Measurements from ENCODE around the gene PGM1.

The PGM1 gene

GRCh38 chr1:63601463-63601862 is 8.3 kb downstream of the PGM1 start:
- DNase-seq: no peak

DNA sequence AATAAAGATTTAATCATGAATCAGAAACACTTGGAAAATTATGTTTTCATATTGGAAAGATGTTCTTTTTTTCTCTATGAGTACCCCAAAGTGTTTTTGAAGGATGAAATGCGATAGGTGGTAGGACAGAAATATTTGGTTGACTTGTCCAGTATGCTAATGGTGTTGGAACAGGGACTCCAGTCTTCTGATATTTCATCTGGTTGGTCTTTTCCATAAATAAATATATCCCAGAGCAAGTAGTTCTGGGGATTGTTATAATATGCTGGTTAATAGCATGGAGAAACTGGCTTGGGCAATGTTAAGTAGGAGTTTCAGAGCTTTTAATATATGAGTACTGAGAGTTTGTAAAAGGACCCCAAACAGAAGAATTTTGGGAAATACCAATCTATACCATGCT is 8.7 kb downstream of the PGM1 start:
- no peak for DNase-seq

DNA sequence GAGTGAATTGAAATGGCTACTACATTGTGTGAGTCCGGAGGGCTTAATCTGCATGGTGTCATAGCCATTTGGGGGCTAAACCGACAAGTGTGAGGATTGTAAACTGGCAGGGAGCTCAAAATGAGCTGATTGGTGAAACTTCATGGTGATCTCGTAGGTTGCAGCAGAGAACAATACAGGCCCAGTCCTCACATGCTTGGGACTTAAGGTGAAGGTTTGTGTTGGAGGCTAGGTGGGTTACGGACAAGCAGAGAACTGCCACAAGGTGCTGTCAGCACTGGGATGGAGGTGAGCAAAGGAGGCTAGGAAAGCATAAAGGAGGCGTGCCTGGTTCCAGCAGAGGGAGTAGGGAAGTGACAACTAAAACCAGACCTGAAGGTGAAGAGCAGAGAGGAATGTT is 9.4 kb downstream of the PGM1 start:
- DNase-seq: no peak

- no peak for DNase-seq
Measured at GRCh38 chr1:63603810-63604209, 10.6 kb downstream of the PGM1 start.

GRCh38 chr1:63607322-63607721 is 14.1 kb downstream of the PGM1 start:
- no peak for DNase-seq

- DNase-seq: no peak
Measured at GRCh38 chr1:63611231-63611630, 18.0 kb downstream of the PGM1 start.

DNA sequence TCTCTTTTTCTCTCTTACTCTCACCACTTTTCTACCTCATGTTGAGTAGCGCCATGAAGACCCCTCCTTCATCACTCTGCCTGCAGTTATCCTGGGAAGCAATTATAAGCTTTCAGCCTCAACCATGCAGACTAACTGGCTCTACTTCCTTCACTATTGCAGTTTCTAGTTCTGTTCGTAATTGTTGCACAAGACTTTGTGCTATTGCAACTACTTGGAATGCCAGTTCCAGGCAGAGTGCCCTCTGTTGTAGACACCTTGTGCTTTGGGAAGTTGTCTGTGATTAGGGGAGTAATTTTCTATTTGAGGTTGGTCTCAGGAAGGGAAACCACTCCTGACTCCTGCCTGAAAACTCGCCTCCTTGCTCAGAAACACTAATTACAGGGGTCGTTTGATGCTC is 19.4 kb downstream of the PGM1 start:
- DNase-seq: no peak

DNA sequence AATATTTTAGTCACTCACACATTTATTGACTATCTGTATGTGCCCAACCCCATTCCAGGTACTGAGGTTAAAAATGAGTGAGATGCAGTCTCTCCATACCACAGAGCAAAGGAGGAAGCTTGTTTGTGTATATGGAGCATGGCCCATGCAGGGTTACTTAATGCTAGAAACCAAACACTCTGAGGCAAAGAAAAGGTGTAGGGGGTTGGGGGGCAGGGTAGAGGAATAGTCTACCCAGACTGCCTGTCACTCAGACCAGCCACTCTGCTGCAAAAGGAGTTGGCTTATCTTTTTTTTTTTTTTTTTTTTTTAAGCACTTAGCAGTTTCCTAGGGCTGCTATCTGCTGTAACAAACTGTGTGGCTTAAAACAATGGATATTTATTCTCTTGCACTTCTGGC is 19.8 kb downstream of the PGM1 start:
- no peak for DNase-seq

DNA sequence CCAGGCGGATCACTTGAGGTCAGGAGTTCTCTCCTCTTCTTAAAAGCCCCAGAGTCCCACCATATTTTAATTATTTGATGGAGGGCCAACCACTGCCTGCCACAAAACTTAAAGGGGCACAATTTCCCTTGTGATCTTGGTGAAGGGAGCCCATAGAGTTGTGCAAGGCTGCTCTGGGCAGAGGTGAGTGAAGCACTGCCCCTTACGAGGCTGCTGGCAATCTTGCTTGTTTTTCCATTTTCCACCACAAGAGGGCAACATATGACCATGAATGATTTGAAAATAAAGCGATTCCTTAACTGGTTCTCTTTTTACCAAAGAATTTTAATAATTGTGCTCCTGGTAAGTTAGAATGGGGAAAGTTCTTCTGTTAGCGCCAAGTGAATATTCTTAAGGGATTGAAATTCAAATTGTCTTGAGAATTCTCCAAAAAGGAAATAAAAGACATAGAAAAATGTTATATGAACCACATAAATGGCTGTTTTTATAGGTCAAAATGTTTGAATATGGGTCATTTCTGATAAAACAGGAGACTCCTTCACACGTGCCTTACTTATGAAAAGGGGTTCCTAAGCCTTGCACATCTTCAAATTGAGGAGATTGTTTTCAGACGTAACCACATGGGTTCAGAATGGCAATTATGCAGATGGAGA is 22.7 kb downstream of the PGM1 start:
- DNase-seq: peak; percentile 89

DNA sequence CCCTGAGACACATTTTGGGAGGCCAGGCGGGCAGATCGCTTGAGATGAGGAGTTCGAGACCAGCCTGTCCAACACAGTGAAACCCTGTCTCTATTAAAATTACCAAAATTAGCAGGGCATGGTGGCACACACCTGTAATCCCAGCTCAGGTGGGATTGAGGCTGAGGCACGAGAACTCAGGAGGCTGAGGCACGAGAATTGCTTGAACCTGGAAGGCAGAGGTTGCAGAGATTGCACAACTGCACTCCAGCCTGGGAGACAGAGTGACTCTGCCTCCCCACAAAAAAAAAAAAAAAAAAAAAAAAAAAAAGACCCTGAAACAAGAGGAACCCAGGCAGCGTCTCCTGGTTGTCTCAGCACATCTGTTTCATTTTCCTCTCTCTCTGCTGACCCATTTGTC is 24.2 kb downstream of the PGM1 start:
- no peak for DNase-seq

- DNase-seq: no peak
Measured at GRCh38 chr1:63618011-63618410, 24.8 kb downstream of the PGM1 start.

GRCh38 chr1:63619558-63619957 is 26.3 kb downstream of the PGM1 start:
- DNase-seq: no peak

DNA sequence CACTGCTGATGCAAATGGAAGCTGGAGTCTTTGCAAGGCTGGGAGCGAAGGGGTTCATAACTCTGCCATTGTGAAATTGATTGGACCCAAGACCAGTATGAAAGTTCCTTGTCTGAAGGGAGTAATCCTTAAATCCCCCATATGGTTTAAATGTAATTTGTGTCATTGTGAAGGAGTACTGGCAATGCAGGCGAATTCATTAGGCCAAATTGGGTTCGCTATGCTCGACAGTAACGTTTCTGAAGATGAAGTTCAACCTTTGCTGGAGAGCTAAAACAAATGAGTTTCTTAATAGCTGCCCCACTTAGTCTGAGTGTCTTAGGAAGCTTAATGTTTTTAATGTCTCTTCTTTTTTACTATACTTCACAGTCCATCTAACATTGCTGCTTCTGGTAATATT is 27.5 kb downstream of the PGM1 start:
- DNase-seq: no peak

DNA sequence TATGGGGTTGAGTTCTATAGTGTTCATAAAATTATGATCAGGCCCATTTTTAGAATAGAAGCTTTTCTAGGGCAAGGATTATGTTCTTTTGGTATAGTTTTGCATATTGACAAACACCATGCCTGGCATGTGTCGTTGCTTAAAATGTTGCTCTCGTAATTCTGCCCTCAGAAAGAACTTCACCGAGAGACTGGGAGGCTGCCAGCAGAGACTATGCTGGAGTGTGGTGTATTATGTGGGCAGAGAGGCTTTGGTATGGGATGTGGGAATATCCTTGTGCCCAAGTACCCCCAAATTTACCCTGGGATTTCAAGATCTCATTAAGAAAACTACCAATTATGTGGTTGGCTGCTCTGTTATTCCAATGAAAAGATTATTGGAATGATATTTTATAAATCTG is 27.9 kb downstream of the PGM1 start:
- DNase-seq: no peak

DNA sequence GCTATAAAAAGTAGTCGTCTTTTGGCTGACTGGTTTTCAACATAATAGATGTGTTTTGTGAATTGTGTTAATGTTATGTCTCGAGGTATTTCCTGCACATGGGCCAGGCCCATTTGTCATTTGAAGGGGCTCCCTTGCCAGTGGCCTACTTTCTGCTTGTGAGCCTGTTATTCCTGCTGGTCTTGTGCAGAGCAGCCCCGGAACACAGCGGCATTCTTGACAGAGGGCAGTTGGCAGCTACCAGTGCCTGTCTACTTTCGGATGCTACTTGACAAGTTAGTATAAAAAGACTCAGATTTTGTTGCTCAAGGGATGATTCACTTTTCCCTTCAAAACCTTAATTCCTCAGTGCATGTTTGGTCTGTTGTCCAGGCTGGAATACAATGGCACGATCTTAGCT is 28.5 kb downstream of the PGM1 start:
- no peak for DNase-seq

DNA sequence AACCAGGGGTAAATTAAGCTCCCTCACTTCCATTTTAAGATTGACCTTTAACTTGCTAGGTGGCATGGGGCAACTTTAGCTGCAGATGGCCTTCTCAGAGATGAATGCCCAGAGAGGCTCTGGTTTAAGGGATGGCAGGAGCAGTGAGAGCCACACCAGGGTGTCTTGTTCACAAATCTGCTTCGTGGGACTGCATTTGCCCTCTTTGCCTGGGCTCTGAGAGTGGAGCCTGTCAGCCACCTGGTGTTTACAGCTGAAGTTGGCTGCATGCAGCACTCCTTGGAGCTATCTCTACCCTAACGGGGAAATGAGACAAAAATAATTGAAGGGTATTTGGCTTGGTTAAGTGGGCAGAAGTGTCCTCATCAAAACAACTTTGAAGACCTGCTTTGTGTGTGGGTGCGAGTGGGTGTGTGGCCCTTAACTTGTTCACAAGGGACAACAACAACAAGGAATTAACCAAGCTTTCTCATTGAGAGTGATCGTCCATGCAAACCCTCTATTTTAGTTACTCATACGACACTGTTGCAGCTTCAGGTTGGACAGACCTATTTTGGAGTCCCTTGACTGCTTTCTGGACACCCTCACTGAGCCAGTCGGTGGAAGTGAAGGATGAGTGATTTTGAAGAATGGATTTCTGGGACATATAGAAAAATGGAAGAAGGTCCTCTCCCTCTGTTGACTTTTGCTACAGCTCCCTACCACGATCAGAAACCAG is 29.8 kb downstream of the PGM1 start:
- peak; percentile 56 for DNase-seq

- no peak for DNase-seq
Measured at GRCh38 chr1:63623952-63624351, 30.7 kb downstream of the PGM1 start.

GRCh38 chr1:63624911-63625310 is 31.7 kb downstream of the PGM1 start:
- no peak for DNase-seq

- DNase-seq: no peak
Measured at GRCh38 chr1:63626222-63626621, 33.0 kb downstream of the PGM1 start.

DNA sequence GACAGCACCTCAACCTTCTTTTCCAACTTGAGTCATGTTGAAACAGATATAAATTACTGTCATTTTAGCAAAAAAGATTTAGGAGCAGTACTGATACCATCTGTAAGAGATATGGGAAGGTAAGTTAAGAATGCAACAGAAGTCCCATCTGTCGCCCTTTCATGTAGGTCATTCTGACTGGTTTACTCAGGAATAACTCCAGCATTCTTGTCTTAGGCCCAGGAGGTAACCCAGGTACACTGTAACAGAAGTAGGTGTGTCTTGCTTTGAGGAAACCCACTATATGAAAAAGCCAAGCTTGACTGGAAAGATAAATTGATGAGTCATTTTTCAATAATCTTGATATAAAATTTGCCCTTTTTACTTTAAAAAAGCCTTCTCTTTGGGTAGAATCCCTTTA is 35.4 kb downstream of the PGM1 start:
- no peak for DNase-seq

DNA sequence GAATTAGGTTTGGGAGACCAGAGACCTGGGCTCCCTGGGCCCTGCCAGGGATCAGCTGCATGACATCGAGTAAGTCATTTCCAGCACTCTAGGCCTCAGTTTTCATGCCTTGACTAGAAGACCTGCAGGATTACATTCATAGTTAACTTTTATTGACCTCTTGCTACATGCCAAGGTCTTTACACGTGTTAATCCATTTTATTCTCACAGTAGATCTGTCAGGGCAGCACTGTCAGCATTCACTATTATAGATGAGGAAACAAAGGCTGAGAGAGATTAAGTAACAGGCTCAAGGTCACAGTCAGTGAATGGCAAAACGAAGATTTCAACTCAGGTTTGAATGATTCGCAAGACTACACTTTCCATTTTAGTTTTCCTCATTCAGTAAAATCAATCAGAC is 37.0 kb downstream of the PGM1 start:
- no peak for DNase-seq

DNA sequence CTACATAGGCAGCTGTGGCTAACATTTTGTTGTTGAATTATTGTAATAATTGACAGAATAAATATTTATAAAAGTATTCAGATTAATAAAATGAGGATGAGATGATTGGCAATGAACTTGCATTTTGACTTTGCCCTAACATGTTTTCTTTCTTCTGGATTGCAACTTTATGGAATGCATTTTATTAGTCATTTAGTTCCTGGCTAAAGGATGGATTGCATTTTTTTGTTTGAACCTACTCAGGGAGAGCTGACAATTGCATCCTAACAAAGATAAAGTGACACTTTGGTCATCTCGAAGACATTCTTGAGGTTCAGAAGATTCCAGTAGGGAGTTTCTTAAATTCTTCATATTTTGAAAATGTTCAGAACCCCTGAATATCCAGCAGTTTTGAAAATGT is 37.5 kb downstream of the PGM1 start:
- DNase-seq: no peak

DNA sequence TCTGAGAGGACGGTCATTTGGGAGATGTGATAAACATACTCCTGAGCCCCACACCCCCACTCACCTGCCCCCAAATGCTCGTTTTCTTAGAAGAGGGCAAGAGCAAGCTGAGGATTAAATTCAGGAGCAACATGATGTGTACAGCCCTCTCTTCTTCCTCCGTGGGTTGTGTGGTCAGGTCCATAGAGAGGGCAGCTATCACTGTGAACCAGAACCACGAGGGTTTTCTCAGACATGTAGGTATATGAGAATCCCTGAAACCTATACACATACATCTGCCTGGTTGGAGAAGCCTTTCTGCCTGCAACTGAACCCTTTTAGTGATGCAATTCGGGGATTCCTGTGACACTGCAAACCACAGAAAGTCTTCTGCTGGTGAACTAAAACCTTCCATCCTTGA is 38.9 kb downstream of the PGM1 start:
- no peak for DNase-seq

GRCh38 chr1:63633281-63633680 is 40.1 kb downstream of the PGM1 start:
- no peak for DNase-seq

DNA sequence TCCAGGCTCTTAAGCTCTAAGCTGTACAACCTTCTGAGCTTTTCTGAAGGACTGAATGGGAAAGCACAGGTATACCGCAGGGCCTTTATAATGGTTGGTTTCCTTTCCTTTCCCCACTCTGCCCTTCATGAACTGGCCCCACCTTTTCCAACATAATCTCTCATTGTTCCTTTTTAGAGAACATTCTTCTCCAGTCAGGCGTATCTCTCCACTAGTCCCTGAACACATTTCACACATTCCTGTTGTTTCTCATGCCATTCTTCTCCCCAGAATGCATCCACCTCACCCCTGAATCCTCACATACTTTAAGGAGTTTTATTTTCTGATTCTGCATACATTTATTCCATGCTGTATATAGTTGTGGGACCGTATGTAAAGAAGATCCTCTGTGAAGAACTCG is 41.3 kb downstream of the PGM1 start:
- no peak for DNase-seq

All from NCI-H1694 treated with DMSO at 0.1 percent for 48 hours (cell line).